Neural progenitor cell (in vitro differentiated cells): ENCODE data around the gene TRAF3. TPM values are rescaled to one million over a fixed set of nuclear protein-coding genes. Genes with fewer than 3 reads are reported as not detected.

ENCODE experiments used
- DNase-seq: peaks from one replicate; pipeline ENCODE4 v3.0.0-alpha.2; 2016; ENCODE audit warnings: low spot score
- H2AFZ ChIP-seq: fragments of 200-600 bp; sonication (generic); replicated peaks from 2 replicates; pipeline ENCODE4 v1.6.1; 2016; ENCODE audit warnings: antibody characterized with exemption
- H3F3A ChIP-seq: fragments of 200-600 bp; sonication (generic); 2 replicates; pipeline ENCODE4 v1.6.1; 2016; ENCODE audit warnings: antibody characterized with exemption, low read depth
- H3K27ac ChIP-seq: fragments of 200-600 bp; sonication (generic); 2 replicates; pipeline ENCODE4 v1.5.1; 2016; ENCODE audit warnings: mild to moderate bottlenecking
- H3K27me3 ChIP-seq: fragments of 200-600 bp; sonication (generic); 2 replicates; pipeline ENCODE4 v1.6.1; 2016; ENCODE audit warnings: mild to moderate bottlenecking, moderate library complexity
- H3K36me3 ChIP-seq: fragments of 200-600 bp; sonication (generic); 2 replicates; pipeline ENCODE4 v1.5.1; 2016
- H3K4me1 ChIP-seq: fragments of 200-600 bp; sonication (generic); 2 replicates; pipeline ENCODE4 v1.6.1; 2016; ENCODE audit warnings: mixed run types
- H3K4me2 ChIP-seq: fragments of 200-600 bp; sonication (generic); 2 replicates; pipeline ENCODE4 v1.6.1; 2016
- H3K4me3 ChIP-seq: fragments of 200-600 bp; sonication (generic); 2 replicates; pipeline ENCODE4 v1.5.1; 2016
- H3K79me2 ChIP-seq: fragments of 200-600 bp; sonication (generic); 2 replicates; pipeline ENCODE4 v1.6.1; 2016; ENCODE audit warnings: low read depth
- H3K9ac ChIP-seq: fragments of 200-600 bp; sonication (generic); 2 replicates; pipeline ENCODE4 v1.6.1; 2016
- H3K9me3 ChIP-seq: fragments of 200-600 bp; sonication (generic); 2 replicates; pipeline ENCODE4 v1.5.1; 2016; ENCODE audit warnings: low read depth
- H4K20me1 ChIP-seq: fragments of 200-600 bp; sonication (generic); 2 replicates; pipeline ENCODE4 v1.6.1; 2016; ENCODE audit warnings: low read depth
- H3K27ac Mint-ChIP-seq: 3 replicates; pipeline ENCODE4 v1.8.0; 2021; ENCODE audit warnings: mixed read lengths
- H3K27me3 Mint-ChIP-seq: 2 replicates; pipeline ENCODE4 v1.8.0; 2022; ENCODE audit warnings: low read depth, mild to moderate bottlenecking, inconsistent platforms, moderate library complexity, mixed read lengths; ENCODE audit not compliant: insufficient read depth
- H3K36me3 Mint-ChIP-seq: 3 replicates; pipeline ENCODE4 v1.8.0; 2021; ENCODE audit warnings: mixed read lengths
- H3K4me1 Mint-ChIP-seq: 3 replicates; pipeline ENCODE4 v1.8.0; 2021; ENCODE audit warnings: mixed read lengths
- H3K4me3 Mint-ChIP-seq: 3 replicates; pipeline ENCODE4 v1.8.0; 2021; ENCODE audit warnings: mild to moderate bottlenecking, moderate library complexity, mixed read lengths
- H3K9me3 Mint-ChIP-seq: 3 replicates; pipeline ENCODE4 v1.8.0; 2020; ENCODE audit warnings: mixed read lengths
- CTCF ChIP-seq: fragments of 200-600 bp; sonication (generic); IDR thresholded peaks from 2 replicates; pipeline ENCODE4 v1.5.1; 2017; ENCODE audit warnings: antibody characterized with exemption, mild to moderate bottlenecking
- EZH2 ChIP-seq: fragments of 200-600 bp; sonication (generic); IDR thresholded peaks from 2 replicates; pipeline ENCODE4 v1.6.1; 2017; ENCODE audit warnings: antibody characterized with exemption, mild to moderate bottlenecking, moderate library complexity
- EZH2phosphoT487 ChIP-seq: fragments of 200-600 bp; sonication (generic); IDR thresholded peaks from 2 replicates; pipeline ENCODE4 v1.6.1; 2017; ENCODE audit warnings: antibody characterized with exemption
- total RNA-seq: library from RNA; depleted of rRNA; stranded (reverse); fragments of >200 nt; gene quantifications from 2 replicates; pipeline ENCODE4 v1.2.3, GENCODE V29; 2015; ENCODE audit warnings: low replicate concordance

Gene TRAF3
- total RNA-seq, 1 donor from 2014 or later, result 18.1 TPM

- peaks cover 4% of the 10 kb centered on the region for H3F3A ChIP-seq
- peaks cover 6% of the 10 kb centered on the region for H3K4me1 Mint-ChIP-seq
- no peaks in the 10 kb centered on the region for H3K4me1 ChIP-seq
- H2AFZ ChIP-seq, result no peak overlapping the region
- TF ChIP-seq CTCF (no peak), EZH2 (no peak), EZH2phosphoT487 (no peak)
- peaks cover 11% of the 10 kb centered on the region for H3K36me3 Mint-ChIP-seq
- H3K27me3 Mint-ChIP-seq, result peaks cover 6% of the 10 kb centered on the region
- H3K79me2 ChIP-seq, result no peaks in the 10 kb centered on the region
- peaks cover 10% of the 10 kb centered on the region for H3K9me3 Mint-ChIP-seq
- H3K4me3 Mint-ChIP-seq, result no peak overlapping the region
- no peak overlapping the region for H3K27ac Mint-ChIP-seq
- DNase-seq, result no peak
- H3K27me3 ChIP-seq, result no peaks in the 10 kb centered on the region
- no peaks in the 10 kb centered on the region for H4K20me1 ChIP-seq
- H3K9me3 ChIP-seq, result no peaks in the 10 kb centered on the region
- no peak overlapping the region for H3K4me3 ChIP-seq
- no peak overlapping the region for H3K27ac ChIP-seq
- H3K4me2 ChIP-seq, result no peak overlapping the region
- no peaks in the 10 kb centered on the region for H3K36me3 ChIP-seq
- H3K9ac ChIP-seq, result no peak overlapping the region
These were observed 34.2 kb downstream of the TRAF3 start for GRCh38 chr14:102811254-102811963.

GRCh38 chr14:102811971-102812370, 34.7 kb downstream of the TRAF3 start:
- Histone ChIP-seq H3K4me3 (no peak overlapping the region), H3K9me3 (no peaks in the 10 kb centered on the region), H3K79me2 (no peaks in the 10 kb centered on the region), H3K4me1 (no peaks in the 10 kb centered on the region), H3F3A (peaks cover 4% of the 10 kb centered on the region), H3K4me2 (no peak overlapping the region), H4K20me1 (no peaks in the 10 kb centered on the region), H3K36me3 (no peaks in the 10 kb centered on the region), H3K27me3 (no peaks in the 10 kb centered on the region), H2AFZ (no peak overlapping the region), H3K9ac (no peak overlapping the region), H3K27ac (no peak overlapping the region)
- H3K9me3 Mint-ChIP-seq, result peaks cover 10% of the 10 kb centered on the region
- peaks cover 6% of the 10 kb centered on the region for H3K27me3 Mint-ChIP-seq
- peaks cover 14% of the 10 kb centered on the region for H3K36me3 Mint-ChIP-seq
- peaks cover 4% of the 10 kb centered on the region for H3K4me1 Mint-ChIP-seq
- no peak for DNase-seq
- H3K27ac Mint-ChIP-seq, result no peak overlapping the region
- no peak for TF ChIP-seq EZH2
- TF ChIP-seq CTCF, result no peak
- no peak for TF ChIP-seq EZH2phosphoT487
- H3K4me3 Mint-ChIP-seq, result no peak overlapping the region

GRCh38 chr14:102813691-102814090, 36.4 kb downstream of the TRAF3 start:
- H3K27me3 Mint-ChIP-seq, result peaks cover 11% of the 10 kb centered on the region
- Histone ChIP-seq H2AFZ (no peak overlapping the region), H3K36me3 (no peaks in the 10 kb centered on the region), H3K9ac (no peak overlapping the region), H3K4me1 (no peaks in the 10 kb centered on the region), H4K20me1 (peaks cover 6% of the 10 kb centered on the region), H3K4me2 (no peak overlapping the region), H3K4me3 (no peak overlapping the region), H3K9me3 (no peaks in the 10 kb centered on the region), H3K27ac (no peak overlapping the region), H3F3A (peaks cover 4% of the 10 kb centered on the region), H3K27me3 (no peaks in the 10 kb centered on the region), H3K79me2 (no peaks in the 10 kb centered on the region)
- no peak overlapping the region for H3K4me3 Mint-ChIP-seq
- TF ChIP-seq EZH2phosphoT487, result no peak
- peaks cover 14% of the 10 kb centered on the region for H3K36me3 Mint-ChIP-seq
- peaks cover 6% of the 10 kb centered on the region for H3K4me1 Mint-ChIP-seq
- DNase-seq, result no peak
- H3K27ac Mint-ChIP-seq, result no peak overlapping the region
- H3K9me3 Mint-ChIP-seq, result peaks cover 10% of the 10 kb centered on the region

- Histone ChIP-seq H3K36me3 (no peaks in the 10 kb centered on the region), H3F3A (peaks cover 4% of the 10 kb centered on the region), H3K9me3 (no peaks in the 10 kb centered on the region), H4K20me1 (peaks cover 16% of the 10 kb centered on the region), H3K4me1 (no peaks in the 10 kb centered on the region), H3K27me3 (no peaks in the 10 kb centered on the region), H3K9ac (no peak overlapping the region), H3K4me3 (no peak overlapping the region), H3K27ac (no peak overlapping the region), H2AFZ (no peak overlapping the region), H3K79me2 (no peaks in the 10 kb centered on the region), H3K4me2 (no peak overlapping the region)
- TF ChIP-seq EZH2phosphoT487 (no peak), CTCF (no peak), EZH2 (no peak)
- Mint-ChIP-seq H3K27me3 (peaks cover 11% of the 10 kb centered on the region), H3K9me3 (peaks cover 8% of the 10 kb centered on the region), H3K27ac (no peak overlapping the region), H3K36me3 (peaks cover 10% of the 10 kb centered on the region), H3K4me3 (no peak overlapping the region), H3K4me1 (peaks cover 14% of the 10 kb centered on the region)
- no peak for DNase-seq
These were observed 40.1 kb downstream of the TRAF3 start for GRCh38 chr14:102817318-102817717.
